ENCODE data around the gene MICAL2.

MICAL2 gene

GRCh38 chr11:12276831-12277475 is 166.6 kb downstream of the MICAL2 start:
- peak; percentile 41 for DNase-seq

GRCh38 chr11:12278766-12279671 is 168.6 kb downstream of the MICAL2 start:
- peak; percentile 22 for DNase-seq

GRCh38 chr11:12279672-12280108 is 169.3 kb downstream of the MICAL2 start:
- DNase-seq: peak; percentile 28

- peak; percentile 43 for DNase-seq
These were observed 169.9 kb downstream of the MICAL2 start for GRCh38 chr11:12280199-12280837.

- DNase-seq: peak; percentile 65
These were observed 170.6 kb downstream of the MICAL2 start for GRCh38 chr11:12280838-12281565.

- DNase-seq: peak; percentile 92
These were observed 171.4 kb downstream of the MICAL2 start for GRCh38 chr11:12281571-12282478.

- DNase-seq: no peak
These were observed 172.3 kb downstream of the MICAL2 start for GRCh38 chr11:12282676-12283075.

- no peak for DNase-seq
These were observed 174.1 kb downstream of the MICAL2 start for GRCh38 chr11:12284316-12285050.

GRCh38 chr11:12285106-12285505 is 174.7 kb downstream of the MICAL2 start:
- DNase-seq: no peak

GRCh38 chr11:12285811-12286222 is 175.4 kb downstream of the MICAL2 start:
- DNase-seq: no peak

- DNase-seq: no peak
These were observed 176.2 kb downstream of the MICAL2 start for GRCh38 chr11:12286606-12287005.

- no peak for DNase-seq
These were observed 176.6 kb downstream of the MICAL2 start for GRCh38 chr11:12287009-12287373.

- DNase-seq: peak; percentile 54
These were observed 177.2 kb downstream of the MICAL2 start for GRCh38 chr11:12287374-12288211.

GRCh38 chr11:12288212-12288930 is 178.0 kb downstream of the MICAL2 start:
- DNase-seq: peak; percentile 83

GRCh38 chr11:12288931-12289666 is 178.7 kb downstream of the MICAL2 start:
- DNase-seq: no peak

GRCh38 chr11:12289667-12290476 is 179.5 kb downstream of the MICAL2 start:
- DNase-seq: peak; percentile 55

- peak; percentile 54 for DNase-seq
These were observed 180.1 kb downstream of the MICAL2 start for GRCh38 chr11:12290477-12290922.

- DNase-seq: peak; percentile 24
These were observed 180.9 kb downstream of the MICAL2 start for GRCh38 chr11:12291313-12291712.
